Upper lobe of right lung (tissue), 1 donor: ENCODE data around the gene RABGEF1. TPM values are rescaled to one million over a fixed set of nuclear protein-coding genes. Genes with fewer than 3 reads are reported as not detected.
"Not testable (repeated sequence)": the region's sequence is repeated elsewhere in the genome, so short reads cannot be mapped to it uniquely, and the experiment has no call there.

ENCODE experiments used
- ATAC-seq: fragments of 200-7000 bp; cut with Tn5 transposase; one replicate; pipeline ENCODE4 v1.9.1; 2020; ENCODE audit warnings: mild to moderate bottlenecking, moderate library complexity
- DNase-seq: peaks from one replicate; pipeline ENCODE4 v3.0.0-alpha.2; 2020
- H3K27ac ChIP-seq: fragments of 200-600 bp; one replicate; pipeline ENCODE4 v1.8.0; 2022
- H3K27me3 ChIP-seq: fragments of 200-600 bp; one replicate; pipeline ENCODE4 v1.8.0; 2022; ENCODE audit warnings: mild to moderate bottlenecking
- H3K36me3 ChIP-seq: fragments of 200-600 bp; one replicate; pipeline ENCODE4 v1.8.0; 2022
- H3K4me1 ChIP-seq: fragments of 200-600 bp; one replicate; pipeline ENCODE4 v1.8.0; 2022
- H3K4me3 ChIP-seq: fragments of 200-600 bp; one replicate; pipeline ENCODE4 v1.8.0; 2022; ENCODE audit warnings: mild to moderate bottlenecking
- H3K9me3 ChIP-seq: fragments of 200-600 bp; one replicate; pipeline ENCODE4 v1.8.0; 2022
- CTCF ChIP-seq: fragments of 200-600 bp; IDR thresholded peaks from one replicate; pipeline ENCODE4 v1.8.0; 2022; ENCODE audit warnings: antibody characterized with exemption
- intact Hi-C: fragments of 100-400 bp; cut with DNase I; formaldehyde crosslinking; loops from one replicate; pipeline ENCODE4 v1.11.0; 2022
- total RNA-seq: library from RNA; stranded (reverse); fragmentation: NEBNext Ultra II Directional; extraction: Animal tissue kit (Norgen Biotek cat#: 25700); gene quantifications from one replicate; pipeline ENCODE4 v1.2.1, GENCODE V29; 2021
- donor health status: DM: no; HTN: yes; CAD: no; lungs with severe emphysema.

Gene RABGEF1
- total RNA-seq, 1 donor from 2014 or later, result 23.1 TPM

GRCh38 chr7:66743920-66744319, 3.4 kb downstream of the RABGEF1 start:
- DNase-seq (no peak), ATAC-seq (no peak)
- H3K36me3 ChIP-seq, result no peaks in the 10 kb centered on the region
- H3K27me3 ChIP-seq, result no peaks in the 10 kb centered on the region
- no peak overlapping the region for H3K27ac ChIP-seq
- TF ChIP-seq CTCF, result no peak
- intact Hi-C loops, result no loop called here
- H3K9me3 ChIP-seq, result no peaks in the 10 kb centered on the region
- H3K4me1 ChIP-seq, result peaks cover 23% of the 10 kb centered on the region
- no peak overlapping the region for H3K4me3 ChIP-seq

- DNase-seq, result no peak
- intact Hi-C loops, result no loop called here
- no peak for ATAC-seq
- H3K27ac ChIP-seq, result no peak overlapping the region
- TF ChIP-seq CTCF, result no peak
- no peaks in the 10 kb centered on the region for H3K27me3 ChIP-seq
- no peak overlapping the region for H3K4me3 ChIP-seq
- H3K36me3 ChIP-seq, result no peaks in the 10 kb centered on the region
- H3K9me3 ChIP-seq, result no peaks in the 10 kb centered on the region
- H3K4me1 ChIP-seq, result peaks cover 14% of the 10 kb centered on the region
Observed at GRCh38 chr7:66747385-66747784, 6.9 kb downstream of the RABGEF1 start.

- no peak for DNase-seq
- Histone ChIP-seq H3K27ac (no peak overlapping the region), H3K36me3 (no peaks in the 10 kb centered on the region), H3K27me3 (no peaks in the 10 kb centered on the region), H3K4me3 (no peak overlapping the region), H3K4me1 (peaks cover 14% of the 10 kb centered on the region), H3K9me3 (no peaks in the 10 kb centered on the region)
- intact Hi-C loops, result no loop called here
- TF ChIP-seq CTCF, result no peak
- peak; percentile 55 for ATAC-seq
Observed at GRCh38 chr7:66747881-66748511, 7.5 kb downstream of the RABGEF1 start.

GRCh38 chr7:66748791-66749190, 8.3 kb downstream of the RABGEF1 start:
- H3K4me3 ChIP-seq, result no peak overlapping the region
- TF ChIP-seq CTCF, result no peak
- intact Hi-C loops, result no loop called here
- DNase-seq, result no peak
- no peaks in the 10 kb centered on the region for H3K9me3 ChIP-seq
- no peaks in the 10 kb centered on the region for H3K36me3 ChIP-seq
- no peak overlapping the region for H3K27ac ChIP-seq
- H3K4me1 ChIP-seq, result peaks cover 14% of the 10 kb centered on the region
- peak; percentile 82 for ATAC-seq
- H3K27me3 ChIP-seq, result no peaks in the 10 kb centered on the region

- H3K9me3 ChIP-seq, result no peaks in the 10 kb centered on the region
- no peak for DNase-seq
- ATAC-seq, result no peak
- H3K27me3 ChIP-seq, result no peaks in the 10 kb centered on the region
- H3K4me3 ChIP-seq, result no peak overlapping the region
- H3K4me1 ChIP-seq, result peaks cover 14% of the 10 kb centered on the region
- intact Hi-C loops, result no loop called here
- H3K27ac ChIP-seq, result no peak overlapping the region
- H3K36me3 ChIP-seq, result no peaks in the 10 kb centered on the region
- no peak for TF ChIP-seq CTCF
Observed at GRCh38 chr7:66751945-66752344, 11.4 kb downstream of the RABGEF1 start.

- no peak for TF ChIP-seq CTCF
- Histone ChIP-seq H3K4me3 (no peak overlapping the region), H3K36me3 (no peaks in the 10 kb centered on the region), H3K4me1 (peaks cover 3% of the 10 kb centered on the region), H3K9me3 (no peaks in the 10 kb centered on the region), H3K27ac (no peak overlapping the region), H3K27me3 (no peaks in the 10 kb centered on the region)
- ATAC-seq, result no peak
- intact Hi-C loops, result no loop called here
- DNase-seq, result no peak
Observed at GRCh38 chr7:66754541-66754940, 14.0 kb downstream of the RABGEF1 start.

- ATAC-seq, intact Hi-C loops, H3K9me3 ChIP-seq, H3K27ac ChIP-seq, H3K36me3 ChIP-seq, H3K4me1 ChIP-seq, H3K4me3 ChIP-seq, H3K27me3 ChIP-seq, DNase-seq: not testable (repeated sequence)
Observed at GRCh38 chr7:66755059-66755458, 14.5 kb downstream of the RABGEF1 start.

- H3K9me3 ChIP-seq, H3K27ac ChIP-seq, H3K4me3 ChIP-seq, intact Hi-C loops, H3K4me1 ChIP-seq, DNase-seq, H3K27me3 ChIP-seq, H3K36me3 ChIP-seq, ATAC-seq: not testable (repeated sequence)
Observed at GRCh38 chr7:66756227-66756626, 15.7 kb downstream of the RABGEF1 start.
